VCaP (cell line): ENCODE measurements around the gene FCHSD1.

ENCODE experiments used
- H3K27ac ChIP-seq: fragments of 450-650 bp; 2 replicates; pipeline ENCODE4 v1.5.1; 2017
- TF ChIP-seq, protein P1 (sequence below): fragments of 450-650 bp; conservative IDR thresholded peaks from 2 replicates; pipeline ENCODE4 v1.5.1; 2017; ENCODE audit warnings: mild to moderate bottlenecking, moderate library complexity

The FCHSD1 gene

DNA sequence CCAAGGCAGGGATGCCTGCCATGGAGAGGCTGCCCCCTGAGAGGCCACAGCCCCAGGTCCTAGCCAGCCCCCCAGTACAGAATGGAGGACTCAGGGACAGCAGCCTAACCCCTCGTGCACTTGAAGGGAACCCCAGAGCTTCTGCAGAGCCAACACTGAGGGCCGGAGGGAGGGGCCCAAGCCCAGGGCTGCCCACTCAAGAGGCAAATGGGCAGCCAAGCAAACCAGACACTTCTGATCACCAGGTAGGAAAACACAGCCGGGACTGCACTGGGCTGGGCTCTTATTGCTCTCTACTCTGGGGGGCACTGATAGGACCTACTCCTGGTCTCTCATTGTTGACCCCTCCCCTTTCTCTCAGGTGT lies 11.2 kb downstream of the FCHSD1 start:
- TF ChIP-seq, protein P1, sequence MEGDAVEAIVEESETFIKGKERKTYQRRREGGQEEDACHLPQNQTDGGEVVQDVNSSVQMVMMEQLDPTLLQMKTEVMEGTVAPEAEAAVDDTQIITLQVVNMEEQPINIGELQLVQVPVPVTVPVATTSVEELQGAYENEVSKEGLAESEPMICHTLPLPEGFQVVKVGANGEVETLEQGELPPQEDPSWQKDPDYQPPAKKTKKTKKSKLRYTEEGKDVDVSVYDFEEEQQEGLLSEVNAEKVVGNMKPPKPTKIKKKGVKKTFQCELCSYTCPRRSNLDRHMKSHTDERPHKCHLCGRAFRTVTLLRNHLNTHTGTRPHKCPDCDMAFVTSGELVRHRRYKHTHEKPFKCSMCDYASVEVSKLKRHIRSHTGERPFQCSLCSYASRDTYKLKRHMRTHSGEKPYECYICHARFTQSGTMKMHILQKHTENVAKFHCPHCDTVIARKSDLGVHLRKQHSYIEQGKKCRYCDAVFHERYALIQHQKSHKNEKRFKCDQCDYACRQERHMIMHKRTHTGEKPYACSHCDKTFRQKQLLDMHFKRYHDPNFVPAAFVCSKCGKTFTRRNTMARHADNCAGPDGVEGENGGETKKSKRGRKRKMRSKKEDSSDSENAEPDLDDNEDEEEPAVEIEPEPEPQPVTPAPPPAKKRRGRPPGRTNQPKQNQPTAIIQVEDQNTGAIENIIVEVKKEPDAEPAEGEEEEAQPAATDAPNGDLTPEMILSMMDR, result no peak
- H3K27ac ChIP-seq, result no peak overlapping the region

DNA sequence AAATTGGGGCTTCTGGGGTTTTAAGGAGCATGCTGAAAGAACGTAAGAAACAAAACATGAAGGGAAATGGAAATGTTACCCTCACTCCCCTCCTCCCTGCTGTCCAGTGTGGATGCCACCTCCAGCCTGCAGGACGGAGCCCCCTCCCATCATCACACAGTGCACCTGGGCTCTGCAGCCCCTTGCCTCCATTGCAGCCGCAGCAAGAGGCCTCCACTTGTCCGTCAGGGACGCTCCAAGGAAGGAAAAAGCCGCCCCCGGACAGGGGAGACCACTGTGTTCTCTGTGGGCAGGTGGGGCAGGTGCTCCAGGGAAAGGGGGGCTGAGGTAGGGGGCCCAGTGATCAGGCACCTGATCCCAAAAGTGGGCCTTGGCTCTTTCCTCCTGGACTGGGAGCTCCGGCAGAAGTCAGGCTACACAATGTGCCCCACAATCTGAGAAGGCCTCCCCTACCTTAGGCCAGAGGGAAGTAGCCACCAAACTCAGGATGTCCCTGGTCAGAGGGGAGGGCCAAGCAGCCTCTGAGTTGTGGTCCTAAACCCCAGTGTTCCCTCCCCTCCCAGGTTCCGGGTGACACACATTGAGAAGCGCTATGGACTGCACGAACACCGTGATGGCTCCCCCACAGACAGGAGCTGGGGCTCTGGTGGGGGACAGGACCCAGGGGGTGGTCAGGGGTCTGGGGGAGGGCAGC lies 11.7 kb downstream of the FCHSD1 start:
- TF ChIP-seq, protein P1, result no peak
- H3K27ac ChIP-seq, result no peak overlapping the region

DNA sequence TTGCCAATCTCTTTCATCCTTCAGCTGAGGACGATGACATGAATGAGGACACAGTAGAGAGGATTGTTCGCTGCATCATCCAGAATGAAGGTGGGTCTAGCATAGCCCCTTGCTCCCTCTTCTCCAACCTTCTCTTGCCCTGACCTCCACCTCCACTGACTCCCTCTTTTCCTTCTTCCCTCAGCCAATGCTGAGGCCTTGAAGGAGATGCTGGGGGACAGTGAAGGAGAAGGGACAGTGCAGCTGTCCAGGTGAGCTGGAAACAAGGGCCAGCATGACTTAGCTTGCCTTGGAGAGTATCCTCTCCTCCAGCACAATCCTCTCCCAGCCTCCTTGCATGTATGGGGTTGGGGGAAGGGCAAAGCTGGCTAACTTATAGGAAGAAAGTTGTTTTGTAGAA lies 12.4 kb downstream of the FCHSD1 start:
- TF ChIP-seq, protein P1, result no peak
- H3K27ac ChIP-seq, result peak overlapping the region; percentile 93

GRCh38 chr5:141637767-141638419 lies 13.3 kb downstream of the FCHSD1 start:
- TF ChIP-seq, protein P1, result peak; percentile 64
- peak overlapping the region; percentile 93 for H3K27ac ChIP-seq

DNA sequence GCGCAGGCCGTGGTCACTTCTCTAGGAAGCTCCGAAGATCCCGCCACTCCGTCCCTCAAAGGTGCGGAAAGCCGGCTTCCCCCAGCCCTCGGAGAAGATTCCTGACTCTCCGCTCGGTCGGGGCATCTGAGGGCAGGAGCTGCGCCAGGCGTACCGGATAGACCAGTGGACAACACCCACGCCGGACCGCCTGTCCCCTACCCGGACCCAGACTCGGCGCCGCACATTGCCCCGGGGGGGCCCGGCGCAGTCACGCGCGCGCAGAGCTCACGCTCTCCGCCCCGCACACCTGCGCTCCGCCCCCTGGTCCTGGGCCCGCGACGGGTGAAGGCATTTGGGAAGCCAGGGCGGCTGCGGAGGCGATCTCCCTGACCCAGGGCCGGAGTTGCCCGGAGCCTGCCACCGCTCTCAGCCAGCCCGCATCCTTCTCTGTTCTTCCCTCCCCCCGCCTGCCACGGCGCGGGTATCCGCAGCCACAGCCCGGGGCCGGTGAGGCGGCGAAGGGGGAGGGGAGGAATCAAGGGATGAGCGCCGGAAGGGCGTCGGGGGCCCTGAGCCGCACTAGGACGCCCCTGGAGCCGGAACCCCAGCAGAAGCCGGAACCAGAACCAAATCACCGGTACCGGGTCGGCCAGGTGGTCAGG lies 14.0 kb downstream of the FCHSD1 start:
- TF ChIP-seq, protein P1, result no peak
- peak overlapping the region; percentile 93 for H3K27ac ChIP-seq

DNA sequence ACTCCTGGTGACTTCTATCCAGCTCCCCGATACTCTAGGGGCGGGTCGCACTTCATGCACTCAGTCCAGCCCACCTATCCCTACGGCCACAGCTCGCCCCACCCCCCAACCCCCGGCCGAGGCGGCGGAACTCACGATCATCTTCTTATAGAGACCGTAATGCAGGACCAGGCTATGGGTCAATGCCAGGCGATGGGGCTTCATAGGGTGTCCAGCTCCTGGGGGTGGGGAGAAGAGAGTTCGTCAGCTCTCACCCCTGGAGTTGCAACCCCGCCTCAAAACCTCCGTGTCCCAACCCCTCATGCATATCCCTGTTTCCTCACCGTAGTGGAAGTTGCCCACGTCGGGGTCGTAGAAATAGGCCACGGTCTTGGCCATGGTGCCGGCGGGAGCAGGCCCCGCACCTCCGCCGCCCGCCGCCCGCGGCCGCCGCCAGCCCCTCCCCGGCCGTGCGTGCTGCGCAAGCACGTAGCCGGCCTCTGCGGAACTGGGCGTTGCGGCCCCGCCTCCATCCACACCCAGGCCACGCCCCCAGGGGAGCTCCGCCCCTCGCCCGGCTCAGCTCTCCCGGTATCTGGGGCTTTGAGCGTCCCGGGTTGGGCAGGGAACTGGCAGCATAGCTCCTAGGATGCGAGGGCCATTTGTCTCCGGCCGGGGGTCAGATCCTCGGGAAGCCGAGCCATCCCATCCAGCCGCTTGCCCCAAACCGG lies 14.7 kb downstream of the FCHSD1 start, which contains the start of the genes HDAC3 and RELL2:
HDAC3 (minus strand) TSS at position 437 of the 710 bp plus-strand sequence; CDS start at position 378, 59 bp downstream.
RELL2 (plus strand) TSS at position 585 of the 710 bp plus-strand sequence. CDS start 1,229 bp downstream, outside the sequence.
- H3K27ac ChIP-seq, result peak within 1 kb of the TSS; percentile 93
- TF ChIP-seq, protein P1, result no peak

DNA sequence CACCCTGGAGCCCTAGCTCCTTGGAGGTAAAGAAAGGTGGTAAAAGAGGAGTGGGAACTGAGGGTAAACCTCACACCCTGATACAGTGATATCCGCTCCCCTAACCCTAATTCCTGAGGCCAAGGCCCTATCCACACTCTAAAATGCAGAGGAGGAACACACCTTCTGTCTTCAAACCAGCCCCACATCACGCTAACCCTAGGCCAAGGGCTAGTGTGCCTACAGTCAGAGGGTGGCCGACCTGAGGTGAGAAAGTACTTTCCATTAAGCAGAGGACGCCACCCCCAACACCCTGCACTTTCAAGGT lies 15.2 kb downstream of the FCHSD1 start:
- peak overlapping the region; percentile 93 for H3K27ac ChIP-seq

More for the DNA sequence above, 15.2 kb downstream of the FCHSD1 start:
- TF ChIP-seq, protein P1, result no peak
